C4-2B (cell line): ENCODE results near the gene LRRC25.

Experiments
- ZFX ChIP-seq: fragments of 450-650 bp; IDR thresholded peaks from 2 replicates; pipeline ENCODE4 v1.6.1; 2017
- TF ChIP-seq, protein P1 (sequence below): fragments of 450-650 bp; conservative IDR thresholded peaks from 2 replicates; pipeline ENCODE4 v1.5.1; 2017; ENCODE audit warnings: mild to moderate bottlenecking

GRCh38 chr19:18439910-18440237 lies 42.5 kb upstream of the LRRC25 start:
- TF ChIP-seq, protein P1, sequence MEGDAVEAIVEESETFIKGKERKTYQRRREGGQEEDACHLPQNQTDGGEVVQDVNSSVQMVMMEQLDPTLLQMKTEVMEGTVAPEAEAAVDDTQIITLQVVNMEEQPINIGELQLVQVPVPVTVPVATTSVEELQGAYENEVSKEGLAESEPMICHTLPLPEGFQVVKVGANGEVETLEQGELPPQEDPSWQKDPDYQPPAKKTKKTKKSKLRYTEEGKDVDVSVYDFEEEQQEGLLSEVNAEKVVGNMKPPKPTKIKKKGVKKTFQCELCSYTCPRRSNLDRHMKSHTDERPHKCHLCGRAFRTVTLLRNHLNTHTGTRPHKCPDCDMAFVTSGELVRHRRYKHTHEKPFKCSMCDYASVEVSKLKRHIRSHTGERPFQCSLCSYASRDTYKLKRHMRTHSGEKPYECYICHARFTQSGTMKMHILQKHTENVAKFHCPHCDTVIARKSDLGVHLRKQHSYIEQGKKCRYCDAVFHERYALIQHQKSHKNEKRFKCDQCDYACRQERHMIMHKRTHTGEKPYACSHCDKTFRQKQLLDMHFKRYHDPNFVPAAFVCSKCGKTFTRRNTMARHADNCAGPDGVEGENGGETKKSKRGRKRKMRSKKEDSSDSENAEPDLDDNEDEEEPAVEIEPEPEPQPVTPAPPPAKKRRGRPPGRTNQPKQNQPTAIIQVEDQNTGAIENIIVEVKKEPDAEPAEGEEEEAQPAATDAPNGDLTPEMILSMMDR: no peak
- TF ChIP-seq ZFX: no peak
